Articular chondrocyte of knee joint (primary cell): Measurements from ENCODE around the gene SEMA4C. TPM values are rescaled to one million over a fixed set of nuclear protein-coding genes. Genes with fewer than 3 reads are reported as not detected.

Source experiments
- total RNA-seq: library from RNA; depleted of rRNA; stranded (reverse); fragments of >200 nt; gene quantifications from 2 replicates; pipeline ENCODE4 v1.2.3, GENCODE V29; 2012

Gene SEMA4C, protein sequence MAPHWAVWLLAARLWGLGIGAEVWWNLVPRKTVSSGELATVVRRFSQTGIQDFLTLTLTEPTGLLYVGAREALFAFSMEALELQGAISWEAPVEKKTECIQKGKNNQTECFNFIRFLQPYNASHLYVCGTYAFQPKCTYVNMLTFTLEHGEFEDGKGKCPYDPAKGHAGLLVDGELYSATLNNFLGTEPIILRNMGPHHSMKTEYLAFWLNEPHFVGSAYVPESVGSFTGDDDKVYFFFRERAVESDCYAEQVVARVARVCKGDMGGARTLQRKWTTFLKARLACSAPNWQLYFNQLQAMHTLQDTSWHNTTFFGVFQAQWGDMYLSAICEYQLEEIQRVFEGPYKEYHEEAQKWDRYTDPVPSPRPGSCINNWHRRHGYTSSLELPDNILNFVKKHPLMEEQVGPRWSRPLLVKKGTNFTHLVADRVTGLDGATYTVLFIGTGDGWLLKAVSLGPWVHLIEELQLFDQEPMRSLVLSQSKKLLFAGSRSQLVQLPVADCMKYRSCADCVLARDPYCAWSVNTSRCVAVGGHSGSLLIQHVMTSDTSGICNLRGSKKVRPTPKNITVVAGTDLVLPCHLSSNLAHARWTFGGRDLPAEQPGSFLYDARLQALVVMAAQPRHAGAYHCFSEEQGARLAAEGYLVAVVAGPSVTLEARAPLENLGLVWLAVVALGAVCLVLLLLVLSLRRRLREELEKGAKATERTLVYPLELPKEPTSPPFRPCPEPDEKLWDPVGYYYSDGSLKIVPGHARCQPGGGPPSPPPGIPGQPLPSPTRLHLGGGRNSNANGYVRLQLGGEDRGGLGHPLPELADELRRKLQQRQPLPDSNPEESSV
- total RNA-seq: 17.2 and 20.4 TPM in 2 replicates

DNA sequence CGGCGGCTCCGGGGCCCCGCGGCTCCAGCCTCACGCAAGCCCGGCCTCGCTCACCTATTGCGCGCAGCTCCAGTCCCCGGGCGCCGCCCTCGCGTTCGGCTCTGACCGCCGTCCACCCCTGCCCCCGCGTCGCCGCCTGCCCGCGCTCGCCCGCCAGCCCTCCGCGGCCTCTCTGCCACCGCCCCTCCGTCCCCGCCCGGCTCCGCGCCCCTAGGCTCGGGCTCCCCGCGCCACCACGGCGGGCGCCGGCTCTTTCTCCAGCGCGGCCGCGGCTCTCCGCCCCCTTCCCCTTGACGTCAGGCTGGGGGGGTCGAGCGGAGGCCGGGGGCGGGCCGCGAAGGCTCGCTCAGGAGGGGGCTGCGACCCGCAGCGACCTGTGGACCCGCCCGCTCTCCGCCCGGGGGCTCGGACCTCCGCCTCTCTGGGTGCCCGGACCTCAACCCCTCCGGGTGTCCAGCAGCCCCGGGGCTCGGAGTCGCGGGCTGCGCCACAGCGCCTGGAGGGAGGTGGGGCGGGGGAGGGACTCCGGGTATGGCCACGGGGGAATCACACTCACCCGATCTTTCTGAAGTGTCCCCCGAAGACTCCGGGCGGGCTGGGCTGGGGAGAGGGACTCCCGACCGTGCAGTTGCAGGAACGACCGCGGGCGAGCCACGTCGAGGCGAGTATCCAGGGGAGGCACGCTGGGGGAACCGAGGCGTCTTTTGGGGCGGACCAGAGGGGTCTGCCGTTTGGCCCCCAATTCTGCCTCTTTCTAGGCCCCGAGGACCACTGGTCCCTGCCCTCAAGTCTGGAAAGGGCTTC lies at the start of gene SEMA4C:
SEMA4C (minus strand) TSS at position 259 of the 804 bp plus-strand sequence. CDS start 2,194 bp downstream, outside the sequence.

DNA sequence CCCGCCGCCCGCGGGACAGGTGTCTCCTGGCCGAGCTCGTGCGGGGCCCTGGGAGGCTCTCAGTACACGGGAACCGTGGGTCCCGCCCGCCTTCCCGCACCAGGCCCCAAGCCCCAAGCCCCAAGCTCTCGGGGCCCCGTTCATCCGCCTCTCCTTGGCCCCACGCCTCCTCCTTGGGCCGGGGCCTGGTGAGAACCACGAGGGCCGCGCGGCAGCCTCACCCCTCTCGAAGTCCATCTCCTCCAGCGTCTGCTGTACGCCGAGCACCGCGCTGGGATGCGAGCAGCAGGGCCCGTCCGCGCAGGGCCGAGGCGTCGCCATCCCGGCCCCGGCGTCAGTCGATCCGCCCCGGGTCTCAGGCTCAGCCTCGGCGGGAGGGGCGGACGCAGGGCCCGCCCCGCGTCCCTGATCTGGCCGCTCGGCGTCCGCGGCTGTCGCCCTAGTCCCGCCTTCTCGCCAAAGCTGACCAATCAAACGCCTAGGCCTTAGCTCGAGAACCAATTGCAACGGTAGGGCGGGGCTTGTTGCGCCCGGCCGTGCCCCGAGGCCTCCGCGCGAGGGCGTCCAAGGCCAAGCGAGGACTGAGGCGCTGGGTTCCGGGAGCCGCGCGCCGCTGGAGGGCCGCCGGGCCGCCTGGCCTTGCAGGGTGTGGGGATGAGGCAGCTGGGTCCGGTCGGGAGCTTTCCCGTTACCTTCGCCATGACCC lies 12.1 kb downstream of the SEMA4C start, which contains the start of gene ANKRD39:
ANKRD39 (minus strand) TSS at position 350 of the 706 bp plus-strand sequence; CDS start at position 321, 29 bp downstream.

DNA sequence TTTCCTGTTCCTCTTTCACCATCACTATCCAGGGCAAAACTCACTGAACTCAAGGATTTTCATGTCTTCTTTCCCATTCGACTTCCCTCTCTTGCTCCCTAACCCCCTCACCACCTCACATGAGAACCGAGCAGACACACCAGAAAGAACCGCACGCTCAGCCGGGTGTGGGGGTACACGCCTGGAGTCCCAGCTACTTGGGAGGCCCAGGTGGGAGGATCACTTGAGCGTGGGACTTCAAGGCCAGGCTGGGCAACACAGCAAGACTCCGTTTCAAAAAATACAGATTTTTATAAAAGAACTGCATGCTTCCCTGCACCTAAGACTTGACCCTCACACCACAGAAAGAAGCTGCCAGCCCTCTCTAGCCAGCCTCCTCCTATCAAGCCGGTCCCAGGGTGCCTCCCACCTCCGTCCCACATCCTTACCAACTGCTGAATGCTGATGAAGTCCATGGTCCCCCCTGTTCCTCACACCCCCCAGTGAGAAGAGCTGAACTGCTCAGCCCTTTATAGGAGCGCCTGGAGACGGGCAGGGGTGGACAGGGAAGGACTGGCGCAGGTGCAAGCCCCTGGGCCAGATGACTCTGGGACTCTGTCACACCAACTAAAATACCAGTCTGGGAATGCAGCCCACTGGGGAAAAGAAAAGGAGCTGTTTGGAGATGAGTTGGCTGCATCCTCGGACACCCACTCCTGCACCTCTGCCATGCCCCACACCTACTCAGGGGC lies 26.2 kb downstream of the SEMA4C start, which contains the start of gene ANKRD23:
ANKRD23 (minus strand) TSS at position 484 of the 731 bp plus-strand sequence; CDS start at position 455, 29 bp downstream.

DNA sequence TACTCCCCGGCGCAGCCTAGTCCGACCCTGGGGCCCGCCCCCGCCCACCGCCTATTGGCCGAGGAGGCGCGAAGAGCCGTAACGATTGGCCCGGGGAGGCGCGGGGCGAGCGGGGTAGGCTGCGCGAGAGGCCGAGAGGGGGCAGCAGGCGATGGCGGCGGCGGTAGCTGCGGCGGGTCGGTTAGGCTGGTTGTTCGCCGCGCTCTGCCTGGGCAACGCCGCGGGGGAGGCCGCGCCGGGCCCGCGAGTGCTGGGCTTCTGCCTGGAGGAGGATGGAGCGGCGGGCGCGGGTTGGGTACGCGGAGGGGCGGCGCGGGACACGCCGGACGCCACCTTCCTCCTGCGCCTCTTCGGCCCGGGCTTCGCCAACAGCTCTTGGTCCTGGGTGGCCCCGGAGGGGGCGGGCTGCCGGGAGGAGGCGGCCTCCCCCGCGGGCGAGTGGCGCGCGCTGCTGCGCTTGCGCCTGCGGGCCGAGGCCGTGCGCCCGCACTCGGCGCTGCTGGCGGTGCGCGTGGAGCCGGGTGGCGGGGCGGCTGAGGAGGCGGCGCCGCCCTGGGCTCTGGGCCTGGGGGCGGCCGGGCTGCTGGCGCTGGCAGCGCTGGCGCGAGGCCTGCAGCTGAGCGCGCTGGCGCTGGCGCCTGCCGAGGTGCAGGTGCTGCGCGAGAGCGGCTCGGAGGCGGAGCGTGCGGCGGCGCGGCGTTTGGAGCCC lies 53.6 kb downstream of the SEMA4C start, which contains the start of gene CNNM3:
CNNM3 (plus strand) TSS at position 142 of the 709 bp plus-strand sequence; CDS start at position 152, 10 bp downstream.

Other genes with a start within 250 kb of the SEMA4C start
- gene KANSL3, start 231.8 kb downstream of the SEMA4C start, total RNA-seq: 45.1 and 45.9 TPM in 2 replicates
- 0.54 and 0.91 TPM in 2 replicates for gene FER1L5, start 227.3 kb downstream of the SEMA4C start, total RNA-seq
- 16.9 and 17.1 TPM in 2 replicates for gene LMAN2L, start 130.0 kb downstream of the SEMA4C start, total RNA-seq
- 3.8 and 4.5 TPM in 2 replicates for gene CNNM4, start 109.2 kb downstream of the SEMA4C start, total RNA-seq
- 6.1 and 6.8 TPM in 2 replicates for gene CNNM3, start 53.8 kb downstream of the SEMA4C start, total RNA-seq
- 1.6 and 3.0 TPM in 2 replicates for gene ANKRD23, start 26.1 kb downstream of the SEMA4C start, total RNA-seq
- gene ANKRD39, start 12.1 kb downstream of the SEMA4C start, total RNA-seq: 5.2 and 5.9 TPM in 2 replicates
- under 0.01 TPM in 1 of 2 replicates, not detected in the other for gene FAM178B, start 116.5 kb upstream of the SEMA4C start, total RNA-seq
- 6.3 and 9.3 TPM in 2 replicates for gene FAHD2B, start 224.8 kb upstream of the SEMA4C start, total RNA-seq
- gene ANKRD36, start 243.1 kb upstream of the SEMA4C start, total RNA-seq: 38.7 and 52.5 TPM in 2 replicates